Uterus (tissue), 4 donors: ENCODE results near the gene SCARB2. TPM values are rescaled to one million over a fixed set of nuclear protein-coding genes. Genes with fewer than 3 reads are reported as not detected.

Experiments
- DNase-seq, 2 donors: peaks; one replicate each; pipeline ENCODE4 v3.0.0-alpha.2; 2019 to 2020
- H3K27ac ChIP-seq, 2 donors: fragments of 200-600 bp; sonication (generic); 1 replicate in 1 of 2; 2 replicates in 1 of 2; pipeline ENCODE4 v1.5.1; 2016 to 2018
- H3K27me3 ChIP-seq, 2 donors: fragments of 200-600 bp; sonication (generic); one replicate each; pipeline ENCODE4 v1.5.1; 2018 to 2019; ENCODE audit warnings: control low read depth in 1 of 2
- H3K36me3 ChIP-seq, 2 donors: fragments of 200-600 bp; sonication (generic); one replicate each; pipeline ENCODE4 v1.5.1; 2019; ENCODE audit warnings: control low read depth in 1 of 2
- H3K4me1 ChIP-seq, 2 donors: fragments of 200-600 bp; sonication (generic); one replicate each; pipeline ENCODE4 v1.5.1; 2018 to 2019; ENCODE audit warnings: control low read depth in 1 of 2
- H3K4me3 ChIP-seq, 2 donors: fragments of 200-600 bp; sonication (generic); 1 replicate in 1 of 2; 2 replicates in 1 of 2; pipeline ENCODE4 v1.5.1; 2018 to 2019; ENCODE audit warnings: mild to moderate bottlenecking in 1 of 2
- H3K9me3 ChIP-seq, 2 donors: fragments of 200-600 bp; sonication (generic); one replicate each; pipeline ENCODE4 v1.5.1; 2019; ENCODE audit warnings: control low read depth in 1 of 2
- CTCF ChIP-seq, 4 experiments: fragments of 200-600 bp in 2 of 4; fragments of 450-650 bp in 2 of 4; sonication (generic) in 2 of 4; IDR thresholded peaks; one replicate each; pipeline ENCODE4 v1.5.1; 2016 to 2019; ENCODE audit warnings: antibody characterized with exemption in 4 of 4, mild to moderate bottlenecking in 2 of 4, moderate library complexity in 1 of 4
- POLR2A ChIP-seq, 2 donors: fragments of 450-650 bp; IDR thresholded peaks; one replicate each; pipeline ENCODE4 v1.6.1; 2016; ENCODE audit warnings: antibody characterized with exemption in 2 of 2, mild to moderate bottlenecking in 1 of 2, moderate library complexity in 1 of 2
- intact Hi-C: fragments of 100-400 bp; cut with DNase I; formaldehyde crosslinking; loops from one replicate; pipeline ENCODE4 v1.15.1; 2023; ENCODE audit warnings: low total_unique reads
- total RNA-seq, 4 donors: library from RNA; depleted of rRNA in 3 of 4; stranded (reverse); fragments of >200 nt in 3 of 4; gene quantifications; one replicate each; pipeline versions ENCODE4 v1.1.0 to v1.2.4, GENCODE V29; 2014 to 2023
- donor health status: DM: yes; HTN: yes; CAD: no.

SCARB2 gene
- total RNA-seq, 4 donors from 2014 or later, result 150 to 233 (median 196) TPM

- DNase-seq, result no peak
- Histone ChIP-seq H3K27ac (no peak overlapping the region), H3K4me3 (no peak overlapping the region), H3K9me3 (no peaks in the 10 kb centered on the region), H3K36me3 (no peaks in the 10 kb centered on the region), H3K27me3 (no peaks in the 10 kb centered on the region), H3K4me1 (peaks cover 0 to 7% of the 10 kb centered on the region in 2 donors)
- intact Hi-C loops, result no loop called here
- no peak for TF ChIP-seq POLR2A (IDR thresholded peaks at IDR 0.05)
- TF ChIP-seq CTCF (IDR thresholded peaks at IDR 0.05), result no peak
Measured at GRCh38 chr4:76253511-76253910, 39.9 kb upstream of the SCARB2 start.

GRCh38 chr4:76252271-76252653, 38.6 kb upstream of the SCARB2 start:
- no peak overlapping the region for H3K4me3 ChIP-seq
- TF ChIP-seq CTCF (IDR thresholded peaks at IDR 0.05) (no peak), POLR2A (IDR thresholded peaks at IDR 0.05) (no peak)
- DNase-seq, result no peak
- intact Hi-C loops, result no loop called here
- H3K36me3 ChIP-seq, result no peaks in the 10 kb centered on the region
- peaks cover 0 to 7% of the 10 kb centered on the region in 2 donors for H3K4me1 ChIP-seq
- no peaks in the 10 kb centered on the region for H3K9me3 ChIP-seq
- H3K27me3 ChIP-seq, result no peaks in the 10 kb centered on the region
- no peak overlapping the region for H3K27ac ChIP-seq

- DNase-seq, result peak; percentile 41 to 45
- peak within 1 kb of the TSS; percentile 15 to 49 for H3K4me3 ChIP-seq
- H3K36me3 ChIP-seq, result no peaks in the 10 kb centered on the region
- no peaks in the 10 kb centered on the region for H3K27me3 ChIP-seq
- H3K27ac ChIP-seq, result no peak within 1 kb of the TSS
- H3K4me1 ChIP-seq, result peaks cover 0 to 7% of the 10 kb centered on the region in 2 donors
- intact Hi-C loops, result no loop called here
- peak in 1 of 2 donors; percentile 38 for TF ChIP-seq POLR2A (IDR thresholded peaks at IDR 0.05)
- TF ChIP-seq CTCF (IDR thresholded peaks at IDR 0.05), result peak; percentile 10 to 47 (median 28)
- no peaks in the 10 kb centered on the region for H3K9me3 ChIP-seq
Measured at GRCh38 chr4:76251441-76252270, 38.0 kb upstream of the SCARB2 start, which contains the start of gene FAM47E. TSS of gene FAM47E (plus strand) at chr4:76251721. CDS start at chr4:76251747, 26 bp downstream.

GRCh38 chr4:76250962-76251361, 37.3 kb upstream of the SCARB2 start:
- no peak for DNase-seq
- H3K4me3 ChIP-seq, result peak overlapping the region; percentile 15 to 49
- H3K27ac ChIP-seq, result no peak overlapping the region
- peaks cover 0 to 7% of the 10 kb centered on the region in 2 donors for H3K4me1 ChIP-seq
- intact Hi-C loops, result no loop called here
- no peaks in the 10 kb centered on the region for H3K36me3 ChIP-seq
- TF ChIP-seq POLR2A (IDR thresholded peaks at IDR 0.05), result no peak
- no peak for TF ChIP-seq CTCF (IDR thresholded peaks at IDR 0.05)
- no peaks in the 10 kb centered on the region for H3K27me3 ChIP-seq
- H3K9me3 ChIP-seq, result no peaks in the 10 kb centered on the region

GRCh38 chr4:76246852-76247251, 33.2 kb upstream of the SCARB2 start:
- H3K4me1 ChIP-seq, result peaks cover 0 to 3% of the 10 kb centered on the region in 2 donors
- DNase-seq, result no peak
- H3K27me3 ChIP-seq, result no peaks in the 10 kb centered on the region
- H3K9me3 ChIP-seq, result no peaks in the 10 kb centered on the region
- no peak overlapping the region for H3K4me3 ChIP-seq
- TF ChIP-seq CTCF (IDR thresholded peaks at IDR 0.05) (no peak), POLR2A (IDR thresholded peaks at IDR 0.05) (no peak)
- H3K27ac ChIP-seq, result no peak overlapping the region
- H3K36me3 ChIP-seq, result no peaks in the 10 kb centered on the region
- intact Hi-C loops, result no loop called here
